Stimulated activated CD8-positive, alpha-beta memory T cell treated with anti-CD3 and anti-CD28 coated beads, Interleukin-12 subunit alpha, Interleukin-12 subunit beta, amount 100 ng/mL, for 24 hours (primary cell): ENCODE measurements around the gene BTBD10.
"Not testable (repeated sequence)": the region's sequence is repeated elsewhere in the genome, so short reads cannot be mapped to it uniquely, and the experiment has no call there.

Source experiments
- DNase-seq: peaks from one replicate; pipeline ENCODE4 v3.0.0-alpha.2; 2020; ENCODE audit errors: extremely low read depth

The BTBD10 gene

DNA sequence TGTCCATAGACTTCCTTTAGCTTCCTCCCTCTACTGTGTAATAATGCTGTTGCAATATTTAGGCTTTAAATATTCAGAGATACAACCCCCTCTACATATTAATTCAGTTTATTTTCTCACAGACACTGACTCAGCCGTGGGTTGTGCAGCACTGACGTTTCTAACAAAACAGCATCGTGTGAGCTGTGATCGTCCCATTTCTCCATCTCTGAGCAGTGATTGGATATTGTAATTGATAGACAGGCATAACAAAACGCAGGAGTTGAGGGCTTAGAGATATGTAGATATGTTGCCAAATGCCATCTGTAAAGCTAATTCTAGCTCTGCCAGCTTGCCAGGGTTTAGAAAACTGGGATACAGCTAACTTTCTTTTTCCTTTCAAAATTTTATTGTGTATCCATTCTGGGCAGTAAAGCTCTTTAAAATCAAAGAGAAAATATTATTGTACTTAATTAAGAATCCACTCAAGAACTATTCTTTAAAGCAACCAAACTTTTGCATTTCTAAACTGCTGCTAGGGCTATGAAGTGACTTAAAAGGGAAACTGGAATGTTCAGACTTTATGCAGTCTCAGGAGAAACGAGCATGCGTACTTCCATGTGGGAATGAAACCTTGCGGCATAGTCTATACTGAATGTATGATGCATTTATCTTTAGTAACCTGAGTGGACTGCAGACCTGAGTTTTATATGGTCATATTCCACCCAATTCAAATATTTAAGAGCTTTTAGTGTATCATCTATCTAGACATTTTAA is 22.7 kb downstream of the BTBD10 start:
- DNase-seq = no peak

DNA sequence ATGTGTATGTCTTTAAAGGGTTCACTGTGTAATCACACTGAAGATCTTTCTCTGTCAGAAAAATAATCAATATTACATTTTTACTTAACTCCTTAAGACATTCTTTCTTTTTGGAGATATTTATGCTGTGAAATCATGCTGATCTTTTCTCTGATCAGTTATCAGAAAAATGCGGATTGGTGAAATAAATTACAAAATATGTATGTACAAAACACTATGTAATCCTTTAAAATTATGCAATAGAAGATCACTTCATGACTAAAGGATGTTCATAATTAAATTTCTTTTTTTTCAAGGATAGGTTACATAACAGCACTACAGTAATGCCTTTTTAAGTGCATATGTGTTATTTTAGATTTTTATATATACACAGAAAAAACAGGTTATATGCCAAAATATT is 24.7 kb downstream of the BTBD10 start:
- no peak for DNase-seq

DNA sequence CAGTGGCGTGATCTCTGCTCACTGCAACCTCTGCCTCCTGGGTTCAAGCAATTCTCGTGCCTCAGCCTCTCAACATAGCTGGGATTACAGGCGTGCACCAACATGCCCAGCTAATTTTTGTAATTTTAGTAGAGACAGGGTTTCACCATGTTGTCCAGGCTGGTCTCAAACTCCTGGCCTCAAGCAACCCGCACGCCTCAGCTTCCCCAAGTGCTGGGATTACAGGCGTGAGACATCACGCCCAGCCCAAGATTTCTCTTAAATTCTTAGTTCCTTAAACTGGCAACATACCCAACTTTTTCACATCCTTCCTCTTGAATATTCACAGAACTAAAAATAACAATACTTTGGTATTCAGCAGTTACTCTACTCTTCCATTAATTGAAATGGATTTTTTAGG is 26.2 kb downstream of the BTBD10 start:
- not testable (repeated sequence) for DNase-seq

DNA sequence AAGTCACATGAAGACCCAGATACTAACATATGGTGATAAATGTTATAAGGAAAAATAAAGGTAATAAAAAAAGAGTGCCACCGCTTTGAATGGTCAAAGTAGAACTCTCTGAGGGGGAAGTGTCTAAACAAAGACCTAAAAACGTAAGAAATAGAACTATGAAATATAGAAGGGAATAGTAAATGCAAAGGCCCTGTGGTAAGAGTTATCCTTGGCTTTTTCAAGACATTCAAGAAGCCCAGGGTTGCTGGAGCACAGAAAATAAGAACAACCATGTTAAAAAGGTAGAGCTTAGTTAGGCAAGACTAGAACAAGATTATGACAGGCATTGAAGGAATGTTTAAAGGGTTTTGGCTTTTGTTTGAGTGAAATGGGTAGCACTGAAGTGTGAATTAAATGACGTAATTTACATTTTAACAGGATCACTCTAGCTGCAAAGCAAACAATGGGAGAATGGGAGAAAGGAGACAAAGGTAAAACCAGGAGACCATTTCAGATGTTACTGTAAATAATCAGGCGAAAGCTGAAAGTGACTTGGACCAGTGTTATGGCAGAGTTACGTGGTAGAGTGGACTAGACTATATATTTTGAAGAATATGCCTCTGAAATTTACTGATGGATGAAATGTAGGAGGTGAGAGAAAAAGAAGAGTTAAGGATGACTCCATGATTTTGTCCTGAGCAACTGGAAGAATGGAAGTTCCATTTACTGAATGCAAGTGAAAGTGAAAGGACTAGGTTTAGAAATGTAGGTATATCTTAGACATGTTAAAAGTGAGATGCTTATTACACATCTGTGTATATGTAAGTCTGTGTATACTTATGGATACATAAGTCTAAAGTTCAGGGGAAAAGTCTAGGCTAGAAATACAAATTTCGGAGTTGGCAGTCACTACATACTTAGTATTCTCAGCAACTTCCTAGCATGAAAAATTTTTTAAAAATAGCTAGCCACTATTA is 28.5 kb downstream of the BTBD10 start:
- DNase-seq = no peak

DNA sequence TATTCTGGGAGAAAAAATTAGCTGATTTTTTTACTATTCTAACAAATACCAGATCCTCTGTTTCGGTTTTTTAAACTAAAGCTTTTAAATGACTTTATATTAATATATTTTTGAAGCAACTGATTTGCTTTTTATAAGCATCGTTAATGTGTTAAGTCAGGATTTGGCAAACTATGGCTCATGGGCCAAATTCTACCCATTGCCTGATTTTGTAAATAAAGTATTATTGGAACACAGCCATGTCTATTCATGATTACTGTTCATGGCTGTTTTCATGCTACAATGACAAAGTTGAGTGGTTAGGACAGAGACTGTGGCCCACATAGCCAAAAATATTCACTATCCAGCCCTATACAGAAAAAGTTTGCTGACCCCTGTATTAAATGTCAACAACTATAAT is 29.6 kb downstream of the BTBD10 start:
- no peak for DNase-seq

DNA sequence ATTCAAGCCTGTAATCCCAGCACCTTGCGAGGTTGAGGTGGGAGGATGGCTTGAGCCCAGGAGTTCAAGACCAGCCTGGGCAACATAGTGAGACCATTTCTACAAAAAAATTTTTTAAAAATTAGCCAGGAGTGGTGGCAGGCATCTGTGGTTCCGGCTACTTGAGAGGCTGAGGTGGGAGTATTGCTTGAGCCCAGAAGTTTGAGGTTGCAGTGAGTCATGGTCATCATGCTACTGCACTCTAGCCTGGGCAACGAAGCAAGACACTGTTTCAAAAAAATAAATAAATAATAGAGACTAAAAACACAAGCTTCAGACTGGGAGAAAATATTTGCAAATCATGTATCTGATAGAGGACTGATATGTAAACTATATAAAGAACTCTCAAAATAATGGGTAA is 33.2 kb downstream of the BTBD10 start:
- DNase-seq = no peak

DNA sequence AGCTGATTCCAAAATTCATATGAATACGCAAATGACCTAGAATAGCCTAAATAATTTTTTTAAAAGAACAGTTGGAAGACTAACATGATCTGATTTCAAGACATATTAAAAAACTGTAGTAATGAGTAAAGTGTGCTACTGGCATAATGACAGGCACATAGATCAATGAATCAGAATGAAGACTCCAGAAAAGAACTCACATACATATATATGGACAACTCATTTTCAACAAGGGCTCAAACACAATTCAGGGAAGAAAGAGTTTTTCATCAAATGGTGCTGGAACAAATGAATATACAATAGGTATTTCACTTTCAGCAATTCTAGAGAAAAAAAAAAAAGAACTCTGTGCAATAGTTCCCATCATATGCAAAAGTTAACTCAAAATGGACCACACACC is 33.7 kb downstream of the BTBD10 start:
- DNase-seq = no peak

DNA sequence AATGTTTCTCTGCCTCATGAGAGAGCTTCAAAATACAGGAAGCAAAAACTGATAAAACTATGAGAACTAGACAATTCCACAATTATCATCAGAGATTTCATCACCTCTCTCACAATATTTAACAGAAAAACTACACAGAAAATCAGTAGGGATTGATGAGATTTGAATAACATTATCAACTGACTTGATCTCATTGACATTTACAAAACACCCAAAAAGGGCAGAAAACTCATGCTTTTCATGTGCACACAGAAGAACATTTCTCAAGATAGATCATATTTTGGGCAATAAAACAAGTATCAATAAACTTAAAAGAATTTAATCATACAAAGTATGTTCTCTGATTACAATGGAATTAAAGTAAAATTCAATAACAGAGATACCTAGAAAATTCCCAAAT is 35.6 kb downstream of the BTBD10 start:
- no peak for DNase-seq

DNA sequence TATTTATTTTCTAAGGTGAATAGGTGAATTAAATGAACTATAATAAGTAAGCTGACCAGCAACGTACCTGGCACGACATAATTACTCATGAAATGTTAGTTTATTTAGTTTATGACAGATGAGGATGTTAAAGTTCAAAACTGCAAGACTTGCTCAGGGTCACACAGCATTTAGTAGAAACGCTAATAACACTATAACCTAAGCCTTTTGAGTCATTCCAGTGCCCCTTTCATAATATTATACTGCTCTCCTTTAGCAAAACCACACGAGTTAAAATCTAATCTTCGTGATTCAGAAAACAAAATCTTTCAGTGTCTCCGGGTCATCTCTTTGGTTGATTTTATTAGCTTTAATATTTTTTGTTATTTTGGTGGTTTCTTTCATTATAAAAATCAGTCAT is 39.6 kb downstream of the BTBD10 start:
- no peak for DNase-seq

DNA sequence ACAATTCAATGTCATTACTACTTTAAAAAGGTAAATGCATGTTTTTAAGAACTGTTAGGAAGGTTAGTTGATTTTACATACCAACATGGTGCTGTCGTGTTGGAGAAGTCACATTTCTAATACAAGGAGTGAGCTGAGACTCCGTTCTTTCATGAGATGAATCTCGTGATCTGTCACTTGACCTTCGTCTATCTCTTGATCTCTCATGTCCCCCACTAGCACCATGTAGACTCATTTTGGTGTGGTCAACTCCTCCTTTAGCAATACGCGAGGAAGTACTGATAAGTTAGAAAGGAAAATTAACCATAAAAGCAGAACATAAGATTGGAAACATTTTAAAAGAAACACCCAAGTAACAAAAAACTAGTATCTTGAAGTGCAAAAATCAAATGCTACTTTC is 41.5 kb downstream of the BTBD10 start:
- DNase-seq = no peak

DNA sequence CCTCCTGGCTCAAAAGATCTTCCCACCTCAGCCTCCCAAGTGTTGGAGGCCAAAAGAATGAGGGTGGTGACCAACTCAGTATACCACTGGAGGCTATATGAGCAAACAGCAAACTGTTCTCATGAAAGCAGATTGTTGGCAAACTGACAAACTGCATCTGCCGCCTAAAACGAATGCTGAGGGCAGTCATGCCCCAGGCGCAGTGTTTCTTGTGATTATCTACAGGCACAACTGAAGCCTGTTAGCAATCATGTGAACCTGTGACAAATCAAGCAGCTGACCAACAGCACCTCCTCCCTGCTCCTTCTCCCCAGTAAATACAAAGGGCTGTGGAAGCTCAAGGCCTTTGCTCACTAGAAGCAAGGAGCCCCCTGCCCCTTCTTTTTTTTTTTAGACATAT is 47.8 kb downstream of the BTBD10 start:
- DNase-seq = no peak

DNA sequence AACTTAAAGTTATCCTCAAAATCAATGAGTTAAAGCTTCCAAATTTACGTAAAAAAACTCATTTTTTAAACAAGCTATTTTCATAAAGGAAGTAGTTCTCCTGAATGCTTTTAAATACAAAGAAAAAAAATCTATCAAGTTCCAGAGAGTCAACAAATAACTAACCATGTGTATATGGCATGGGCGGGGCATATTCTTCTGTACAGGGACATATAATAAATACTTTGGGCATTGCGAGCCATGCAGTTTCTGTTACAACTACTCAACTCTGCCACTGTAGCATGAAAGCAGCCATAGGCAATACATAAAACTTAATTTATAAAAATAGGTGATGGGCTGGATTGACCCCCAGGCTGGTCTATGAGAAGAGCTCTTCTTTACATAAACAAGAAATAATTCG is 57.8 kb downstream of the BTBD10 start:
- DNase-seq = no peak

DNA sequence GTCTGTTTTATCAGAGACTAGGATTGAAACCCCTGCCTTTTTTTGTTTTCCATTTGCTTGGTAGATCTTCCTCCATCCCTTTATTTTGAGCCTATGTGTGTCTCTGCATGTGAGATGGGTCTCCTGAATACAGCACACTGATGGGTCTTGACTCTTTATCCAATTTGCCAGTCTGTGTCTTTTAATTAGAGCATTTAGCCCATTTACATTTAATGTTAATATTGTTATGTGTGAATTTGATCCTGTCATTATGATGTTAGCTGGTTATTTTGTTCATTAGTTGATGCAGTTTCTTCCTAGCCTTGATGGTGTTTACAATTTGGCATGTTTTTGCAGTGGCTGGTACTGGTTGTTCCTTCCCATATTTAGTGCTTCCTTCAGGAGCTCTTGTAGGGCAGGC is 64.7 kb downstream of the BTBD10 start:
- DNase-seq = not testable (repeated sequence)

DNA sequence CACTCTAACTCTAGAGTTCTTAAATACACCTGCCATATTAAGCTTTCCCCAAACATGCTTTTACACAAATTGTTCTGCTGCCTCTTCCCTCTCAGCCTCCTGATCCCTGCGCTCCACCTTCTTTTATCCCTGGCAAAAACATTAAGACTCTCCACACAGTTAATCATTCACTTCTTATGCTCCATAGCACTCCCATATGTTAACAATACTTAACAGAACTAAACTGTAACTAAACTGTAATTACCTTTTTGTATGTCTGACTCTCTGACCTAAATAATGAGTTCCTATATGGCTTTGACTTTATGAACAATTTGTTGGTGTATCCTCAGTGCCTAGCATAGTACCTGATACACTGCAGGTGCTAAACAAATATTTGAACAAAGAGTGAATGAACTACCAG is 71.8 kb downstream of the BTBD10 start:
- no peak for DNase-seq

DNA sequence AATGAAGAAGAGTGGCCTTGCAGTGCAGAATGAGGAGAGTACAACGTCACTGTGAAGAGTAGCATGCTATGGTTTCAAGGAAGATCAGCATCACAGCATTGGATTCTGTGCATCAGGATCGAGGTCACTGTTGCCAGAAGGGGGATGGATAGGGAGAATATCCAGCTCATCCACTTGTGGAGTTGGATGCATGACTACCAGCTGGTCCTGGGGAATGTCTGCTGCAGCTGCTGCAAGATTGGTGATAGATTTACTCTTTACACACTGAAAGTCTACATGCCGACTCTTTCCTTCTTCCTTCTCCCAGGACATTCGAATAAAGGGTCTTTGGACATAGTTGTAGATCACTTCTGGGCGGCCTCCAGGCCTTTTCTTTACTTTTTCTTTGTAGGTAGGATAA is 74.3 kb downstream of the BTBD10 start:
- DNase-seq = no peak

DNA sequence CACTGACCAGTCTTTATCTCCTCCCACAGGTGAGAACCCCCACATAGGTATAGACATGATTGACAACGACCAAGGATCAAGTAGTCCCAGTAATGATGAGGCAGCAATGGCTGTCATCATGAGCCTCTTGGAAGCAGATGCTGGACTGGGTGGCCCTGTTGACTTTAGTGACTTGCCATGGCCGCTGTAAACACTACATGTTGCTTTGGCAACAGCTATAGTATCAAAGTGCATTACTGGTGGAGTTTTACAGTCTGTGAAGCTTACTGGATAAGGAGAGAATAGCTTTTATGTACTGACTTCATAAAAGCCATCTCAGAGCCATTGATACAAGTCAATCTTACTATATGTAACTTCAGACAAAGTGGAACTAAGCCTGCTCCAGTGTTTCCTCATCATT is 76.5 kb downstream of the BTBD10 start:
- no peak for DNase-seq

DNA sequence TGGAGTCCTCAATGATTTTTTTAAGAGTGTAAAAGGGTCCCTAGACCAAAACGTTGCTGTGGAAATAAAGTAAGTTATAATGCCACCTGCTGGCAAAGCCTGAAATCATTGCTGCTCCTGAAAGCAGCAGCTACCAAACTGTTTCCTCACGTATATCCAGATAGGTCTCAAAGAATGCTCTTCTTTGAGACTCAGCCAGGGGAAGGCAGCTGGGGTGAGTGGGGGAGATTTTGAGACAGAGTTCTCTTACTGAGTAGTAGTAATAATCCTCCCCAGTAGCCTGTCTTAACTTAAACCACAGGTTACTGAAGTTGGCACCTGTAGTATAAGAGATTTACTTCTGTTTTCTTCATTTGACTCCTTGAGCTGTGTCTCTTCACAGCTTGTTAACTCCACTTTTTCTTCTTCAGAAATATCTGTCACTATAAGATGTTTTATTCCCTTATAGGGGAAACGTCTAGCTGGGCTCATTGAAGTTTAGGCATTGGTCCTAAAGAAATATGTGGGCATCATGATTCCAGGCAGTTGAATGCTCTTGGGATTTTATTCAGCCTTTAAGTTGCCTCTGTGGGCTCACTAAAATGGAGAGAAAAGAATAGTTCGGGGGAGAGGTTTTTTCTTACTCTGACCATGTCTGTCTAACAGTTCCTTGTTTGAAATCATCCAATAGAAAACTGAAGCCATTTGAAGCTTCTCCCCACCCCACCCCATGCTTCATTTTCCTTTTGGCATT is 77.9 kb downstream of the BTBD10 start:
- DNase-seq = no peak

DNA sequence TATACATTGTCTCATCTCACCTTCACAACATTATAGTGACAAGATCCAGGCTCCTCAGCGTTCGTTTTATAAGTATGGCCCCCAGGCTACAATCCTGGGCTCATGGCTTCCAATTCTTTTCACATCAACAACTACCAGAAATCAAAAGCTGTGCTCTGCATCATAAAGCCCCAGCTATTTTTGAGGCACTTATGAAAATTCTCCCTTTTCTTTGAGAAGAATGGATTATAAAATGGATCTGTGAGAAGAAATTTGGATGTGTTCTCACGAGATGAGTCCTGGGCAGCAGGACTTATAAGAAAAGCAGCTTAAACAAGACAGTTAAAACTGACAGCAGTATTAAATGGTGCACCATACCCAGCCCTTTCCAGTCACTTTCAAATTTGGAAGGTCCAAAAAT is 80.3 kb downstream of the BTBD10 start:
- no peak for DNase-seq

DNA sequence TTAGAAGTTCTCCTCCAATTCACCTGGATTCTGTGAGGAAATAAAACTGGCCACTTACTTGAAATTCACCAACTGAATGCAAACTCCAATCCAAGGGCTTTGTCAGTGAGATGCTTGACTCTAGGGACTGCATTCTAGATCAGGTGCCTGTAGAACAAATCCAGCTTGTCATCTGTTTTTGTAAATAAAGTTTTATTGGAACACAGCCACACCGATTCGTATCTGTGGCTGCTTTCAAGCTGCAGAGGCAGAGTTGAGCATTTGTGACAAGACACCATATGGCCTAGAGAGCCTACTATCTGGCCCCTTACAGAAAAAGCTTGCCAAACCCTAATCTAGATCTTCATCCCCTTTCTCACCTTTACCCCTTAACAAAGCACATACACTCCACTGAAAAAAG is 82.3 kb downstream of the BTBD10 start:
- DNase-seq = no peak

DNA sequence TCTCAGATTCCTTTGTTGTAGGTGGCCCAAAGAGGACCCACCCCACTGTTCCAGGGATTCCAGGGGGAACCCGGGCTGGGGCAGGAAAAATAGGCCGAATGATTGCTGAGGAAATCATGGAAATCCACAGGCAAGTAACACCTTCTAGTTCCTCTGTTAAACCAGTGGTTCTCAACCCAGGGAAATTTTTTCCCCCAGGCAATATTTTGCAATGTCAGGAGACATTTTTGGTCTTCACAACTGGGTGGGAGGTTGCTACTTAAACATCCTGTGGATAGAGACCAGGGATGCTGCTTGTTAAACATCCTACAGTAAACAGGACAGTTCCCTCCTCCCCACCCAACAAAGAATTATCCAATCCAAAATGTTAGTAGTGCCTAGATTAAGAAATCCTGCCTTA is 84.7 kb downstream of the BTBD10 start:
- no peak for DNase-seq

DNA sequence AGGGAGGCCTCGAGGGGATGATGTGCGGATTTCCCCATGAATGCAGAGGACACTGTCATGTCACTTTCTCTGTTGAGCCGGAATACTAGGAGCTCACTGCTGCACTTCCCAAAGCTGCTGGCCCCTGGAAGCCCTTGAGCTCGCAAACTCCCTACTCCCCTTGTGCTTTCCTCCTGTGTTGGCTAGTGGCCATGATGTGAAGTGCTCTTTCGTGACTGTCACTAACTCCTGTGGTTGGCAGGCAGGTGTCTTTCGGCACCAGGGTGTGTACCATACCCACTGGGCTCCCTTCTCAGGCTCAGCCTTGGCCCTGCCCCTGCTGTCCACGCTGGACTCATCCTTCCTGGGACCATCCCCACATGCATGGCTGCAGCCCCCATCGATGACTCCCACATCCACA is 86.2 kb downstream of the BTBD10 start:
- no peak for DNase-seq

DNA sequence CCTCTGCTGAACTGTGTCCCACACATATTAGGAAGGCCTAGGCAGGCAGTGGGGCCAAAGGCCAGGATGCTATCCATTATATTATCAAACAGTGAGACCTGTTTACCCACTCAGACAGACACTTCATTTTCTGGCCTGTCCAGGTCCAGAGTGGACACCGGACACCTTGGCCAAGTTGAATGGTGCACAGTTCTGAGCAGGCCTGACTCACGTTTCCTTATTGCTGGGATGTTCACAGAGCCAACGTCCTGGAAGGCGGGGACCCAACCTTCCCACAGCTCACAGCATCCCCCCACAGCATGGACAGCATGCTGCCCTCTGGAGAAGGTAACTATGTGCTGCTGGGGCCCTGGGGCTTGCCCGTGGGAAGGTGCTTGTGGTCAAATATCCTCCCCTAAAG is 86.6 kb downstream of the BTBD10 start:
- no peak for DNase-seq

DNA sequence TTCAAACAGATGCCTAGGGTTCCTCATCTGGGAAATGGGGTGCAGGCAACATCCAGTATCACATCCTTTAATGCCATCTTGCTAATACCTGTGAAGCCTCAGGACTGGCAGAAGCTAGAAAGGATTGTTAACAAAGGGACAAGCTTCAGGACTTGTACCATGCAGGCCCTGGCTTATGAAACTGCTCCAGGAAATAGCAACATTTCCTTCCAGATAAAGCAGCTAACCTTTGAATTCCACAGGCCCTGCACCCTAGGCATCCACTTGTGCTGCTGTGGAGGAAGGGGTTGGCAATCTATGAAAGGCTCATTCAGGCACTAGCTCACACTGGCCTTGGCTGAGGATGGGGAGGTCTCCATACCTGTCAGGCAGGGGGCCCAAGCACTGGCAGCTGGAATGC is 87.2 kb downstream of the BTBD10 start:
- DNase-seq = no peak
